ENCODE results near the gene DIPK1A.

GRCh38 chr1:92854101-92854785 lies 107.0 kb downstream of the DIPK1A start:
- TF ChIP-seq CTCF (IDR thresholded peaks at IDR 0.05; ENCODE audit: poor library complexity, severe bottlenecking) (no peak), POLR2AphosphoS5 (IDR thresholded peaks at IDR 0.05) (no peak), EZH2 (IDR thresholded peaks at IDR 0.05; ENCODE audit: borderline replicate concordance, insufficient read depth, low read length, poor library complexity, severe bottlenecking) (no peak), TAF1 (IDR thresholded peaks at IDR 0.05; ENCODE audit: low read depth) (no peak), RAD21 (conservative IDR thresholded peaks at IDR 0.05) (no peak), MXI1 (conservative IDR thresholded peaks at IDR 0.05; ENCODE audit: poor library complexity, severe bottlenecking) (no peak), REST (IDR thresholded peaks at IDR 0.05; ENCODE audit: borderline replicate concordance) (no peak), EP300 (conservative IDR thresholded peaks at IDR 0.05; ENCODE audit: poor library complexity, severe bottlenecking) (no peak), SMC3 (conservative IDR thresholded peaks at IDR 0.05; ENCODE audit: poor library complexity) (no peak)

Data from neural cell (in vitro differentiated cells).